ENCODE results near the gene PLA2G2C. TPM values are rescaled to one million over a fixed set of nuclear protein-coding genes. Genes with fewer than 3 reads are reported as not detected.

PLA2G2C gene
- total RNA-seq, 1 donor from 2014 or later: not detected

DNA sequence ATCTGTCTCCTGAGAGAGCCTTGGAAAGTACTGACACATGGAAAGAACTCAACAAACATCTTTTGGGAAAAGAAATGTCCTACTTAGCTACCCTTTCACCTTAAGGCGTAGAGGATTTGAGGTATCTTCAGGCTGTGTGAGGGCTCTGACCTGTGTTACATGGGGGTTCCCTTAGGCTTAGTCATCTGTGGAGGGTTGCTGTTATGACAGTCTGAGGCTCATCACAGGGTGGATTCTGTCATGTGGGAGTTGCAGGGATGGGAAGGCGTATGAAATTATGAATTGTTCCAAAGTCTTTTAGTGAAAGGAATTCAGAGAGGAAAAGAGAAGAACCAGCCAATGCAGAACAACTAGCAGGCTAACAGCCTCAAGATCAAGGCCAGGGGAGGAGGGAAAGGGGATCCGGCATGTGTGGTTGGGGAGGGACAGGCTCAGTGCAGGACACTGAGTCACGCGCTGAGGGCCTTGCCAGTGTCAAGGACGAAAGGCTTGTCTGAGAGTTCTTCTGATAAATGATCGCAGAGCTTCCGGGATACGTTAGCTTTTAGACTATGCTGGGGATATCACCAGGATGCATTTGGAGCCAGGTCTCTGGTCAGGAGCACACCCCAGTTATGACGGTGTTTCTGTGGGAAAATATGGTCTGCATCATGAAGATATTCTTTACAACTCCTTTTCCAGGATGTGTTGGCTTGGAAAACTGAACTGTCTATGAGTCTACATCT is 24.6 kb upstream of the PLA2G2C start:
- FAIRE-seq (no peak), DNase-seq (ENCODE audit: low spot score in 2 of 2) (no peak)

- FAIRE-seq (no peak), DNase-seq (ENCODE audit: low spot score in 2 of 2) (no peak)
These were observed 23.2 kb upstream of the PLA2G2C start for GRCh38 chr1:20209471-20209870.

DNA sequence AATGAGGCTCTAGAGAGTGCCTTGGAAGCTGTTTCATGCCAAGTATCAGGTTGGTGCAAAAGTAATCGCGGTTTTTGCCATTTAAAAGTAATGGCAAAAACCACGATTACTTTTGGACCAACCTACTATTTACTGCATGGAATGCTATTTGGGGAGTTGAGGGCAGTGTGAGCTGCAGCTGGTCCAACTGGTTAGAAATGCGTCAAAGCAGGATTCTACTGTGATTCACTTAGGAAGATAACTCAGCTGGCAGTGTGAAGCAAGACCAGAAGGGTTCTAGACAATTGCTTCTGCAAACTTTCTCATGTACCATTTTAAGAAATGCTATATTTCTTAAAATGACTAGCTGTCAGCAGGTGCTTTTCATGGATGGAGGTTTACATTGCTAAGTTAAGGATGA is 21.2 kb upstream of the PLA2G2C start:
- DNase-seq (ENCODE audit: low spot score in 2 of 2): no peak
- FAIRE-seq: no peak

DNA sequence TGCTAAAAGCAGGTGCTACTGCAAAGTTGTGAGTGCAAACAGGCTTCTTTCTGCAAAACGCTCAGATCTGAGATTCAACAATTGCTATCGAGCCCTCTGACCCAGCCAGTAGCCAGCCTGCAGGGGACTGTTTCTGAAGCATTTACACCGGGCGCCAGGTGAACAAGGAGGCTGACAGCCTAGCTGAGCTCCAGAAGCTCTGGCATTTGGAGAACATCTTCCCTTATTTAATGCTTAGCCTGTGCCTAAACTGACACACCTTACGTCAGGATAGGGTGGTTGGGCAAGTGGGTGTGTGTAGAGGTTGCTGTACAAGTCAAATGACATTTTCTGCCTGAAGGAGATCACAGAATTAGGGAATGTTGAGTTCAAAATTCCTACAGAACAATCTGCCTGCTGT is 15.8 kb upstream of the PLA2G2C start:
- no peak for DNase-seq (ENCODE audit: low spot score in 2 of 2)

DNA sequence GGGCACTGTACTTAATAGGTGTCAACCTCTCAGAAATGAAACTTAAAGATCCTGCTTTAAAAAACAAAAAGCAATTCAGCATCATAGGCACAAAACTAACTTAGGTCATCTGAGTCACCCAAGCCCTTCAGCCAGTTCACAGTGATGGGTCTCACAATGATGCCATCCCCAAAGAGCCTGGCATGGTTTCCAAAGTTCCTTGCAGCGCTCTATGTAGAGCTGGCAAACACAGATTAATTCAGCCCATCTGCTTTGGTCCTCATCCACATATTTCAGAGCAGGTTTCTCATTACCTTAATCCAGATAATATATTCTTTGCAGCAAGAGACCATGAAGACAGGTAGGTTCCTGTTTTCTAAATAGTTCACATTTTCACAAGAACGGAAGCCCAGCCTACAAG is 14.6 kb upstream of the PLA2G2C start:
- no peak for FAIRE-seq
- DNase-seq (ENCODE audit: low spot score in 2 of 2): no peak

More for the DNA sequence above, 15.8 kb upstream of the PLA2G2C start:
- no peak for FAIRE-seq

DNA sequence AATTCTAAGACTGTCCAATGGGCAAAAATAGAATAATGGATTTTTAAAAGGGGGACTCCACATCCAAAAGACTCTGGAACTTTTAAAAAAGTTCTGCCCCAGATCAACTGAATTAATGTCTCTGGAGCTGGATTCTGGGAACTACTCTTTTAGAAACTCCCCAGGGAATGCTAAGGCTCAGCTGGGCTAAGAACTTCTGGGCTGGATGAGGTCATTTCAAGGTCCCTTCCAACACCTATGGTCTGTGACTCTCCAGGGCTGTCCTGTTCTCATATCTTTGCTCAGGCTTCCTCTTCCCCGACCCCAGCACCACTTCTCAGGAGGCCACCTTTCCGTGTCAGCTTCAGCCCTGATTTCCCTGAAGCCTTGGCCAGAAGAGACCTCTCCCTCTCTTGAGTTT is 13.5 kb upstream of the PLA2G2C start:
- FAIRE-seq: no peak
- no peak for DNase-seq (ENCODE audit: low spot score in 2 of 2)

DNA sequence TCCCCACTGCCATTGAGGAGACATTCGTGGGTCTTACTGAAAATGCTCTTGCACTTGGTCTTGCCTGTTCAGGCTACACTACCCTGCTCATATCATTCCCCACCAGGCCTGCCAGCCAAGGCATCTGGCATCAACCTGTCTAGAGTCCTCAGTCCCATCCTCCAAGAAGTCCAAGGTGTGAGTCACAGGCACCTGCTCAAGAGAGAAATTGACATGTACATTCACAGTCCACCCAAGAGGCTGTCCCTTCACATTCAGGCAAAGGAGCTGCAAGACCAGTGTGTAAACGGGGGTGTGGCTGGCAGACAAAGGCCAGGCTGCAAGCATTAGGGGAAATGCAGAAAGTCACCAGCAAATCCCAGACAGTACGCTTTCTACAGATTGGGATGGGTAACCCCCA is 13.1 kb upstream of the PLA2G2C start:
- DNase-seq (ENCODE audit: low spot score in 2 of 2) (no peak), FAIRE-seq (no peak)

DNA sequence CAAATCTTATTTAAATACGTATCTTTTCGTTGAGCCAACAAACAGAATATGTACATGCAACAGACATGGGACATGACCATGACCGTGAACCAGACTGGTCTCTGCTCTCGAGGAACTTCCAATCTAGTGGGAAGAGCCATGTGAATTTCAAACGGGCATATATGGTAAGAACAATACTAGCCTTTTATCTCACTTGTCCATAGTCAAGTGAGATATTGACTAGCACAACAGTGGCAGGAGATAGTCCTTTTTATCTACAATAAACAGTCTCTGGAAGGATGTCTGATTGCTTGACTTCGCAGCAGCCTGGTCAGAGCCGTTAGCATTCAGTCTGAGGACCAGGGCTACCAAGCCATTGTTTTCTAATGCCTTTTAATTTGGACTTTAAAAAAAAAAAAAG is 12.6 kb upstream of the PLA2G2C start:
- DNase-seq (ENCODE audit: low spot score in 2 of 2) (no peak), FAIRE-seq (no peak)

- no peak for DNase-seq (ENCODE audit: low spot score in 2 of 2)
- FAIRE-seq: no peak
These were observed 12.0 kb upstream of the PLA2G2C start for GRCh38 chr1:20198296-20198695.

DNA sequence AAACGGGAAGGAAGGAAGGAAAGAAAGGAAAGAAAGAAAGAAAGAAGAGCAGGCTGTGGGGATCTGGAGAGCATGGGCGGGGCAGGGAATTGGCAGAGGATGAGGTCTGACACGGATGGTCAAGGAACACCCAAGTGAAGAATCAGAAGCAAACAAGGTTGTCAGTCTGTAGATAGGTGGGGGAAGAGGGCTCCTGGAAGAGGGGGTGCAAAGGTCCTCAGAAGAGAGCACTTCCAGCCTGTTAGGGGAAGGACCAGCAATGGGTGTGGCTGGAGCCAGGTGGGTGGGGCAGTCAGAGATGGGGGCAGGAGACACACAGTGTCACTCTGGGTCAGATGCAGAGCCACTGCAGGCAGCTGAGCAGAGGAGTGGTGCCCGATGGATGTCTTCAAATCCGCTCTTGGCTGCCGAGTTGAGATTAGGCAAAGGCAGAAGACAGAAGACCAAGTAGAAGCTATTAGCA is 11.0 kb upstream of the PLA2G2C start:
- DNase-seq (ENCODE audit: low spot score in 2 of 2): no peak
- no peak for FAIRE-seq

- FAIRE-seq: no peak
- DNase-seq (ENCODE audit: low spot score in 2 of 2): no peak
These were observed 9.1 kb upstream of the PLA2G2C start for GRCh38 chr1:20195462-20195780.

DNA sequence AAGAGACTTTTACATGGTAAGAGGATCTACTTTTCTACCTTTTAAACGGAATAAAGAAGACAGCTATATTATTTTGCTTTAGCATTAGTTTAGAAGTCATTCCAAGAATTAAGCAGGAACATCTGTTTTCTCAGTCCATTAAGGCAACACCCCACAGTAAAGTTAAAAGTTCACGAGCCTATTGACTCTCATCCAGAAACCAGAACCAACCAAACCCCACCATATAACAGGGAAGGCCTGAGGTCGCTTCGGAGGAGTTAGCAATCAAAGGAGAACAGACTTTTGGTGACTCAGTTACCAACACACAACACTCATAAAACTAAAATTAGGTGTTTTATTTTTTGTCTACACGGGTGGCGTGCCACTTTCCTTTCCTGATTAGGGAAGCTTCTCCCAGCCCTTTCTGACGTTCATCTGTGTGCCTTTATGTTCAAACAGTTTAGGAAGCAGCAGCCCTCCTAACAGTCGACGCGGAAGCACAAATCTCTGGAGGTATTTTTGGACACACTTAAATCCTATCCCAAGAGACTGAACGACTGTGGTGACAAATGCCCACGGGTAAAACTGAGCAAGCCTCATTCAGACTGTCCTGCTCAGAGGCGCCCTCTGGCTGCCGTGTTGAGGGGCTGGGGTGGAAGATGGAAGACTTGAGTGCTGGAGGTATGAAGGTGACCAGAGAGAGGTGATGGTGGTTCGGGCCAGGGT is 8.6 kb upstream of the PLA2G2C start:
- no peak for FAIRE-seq
- no peak for DNase-seq (ENCODE audit: low spot score in 2 of 2)

- no peak for FAIRE-seq
- DNase-seq (ENCODE audit: low spot score in 2 of 2): no peak
These were observed 7.9 kb upstream of the PLA2G2C start for GRCh38 chr1:20194224-20194623.

- DNase-seq (ENCODE audit: low spot score in 2 of 2) (no peak), FAIRE-seq (no peak)
These were observed 6.6 kb upstream of the PLA2G2C start for GRCh38 chr1:20192871-20193411.

GRCh38 chr1:20192364-20192763 is 6.0 kb upstream of the PLA2G2C start:
- DNase-seq (ENCODE audit: low spot score in 2 of 2): no peak
- no peak for FAIRE-seq

DNA sequence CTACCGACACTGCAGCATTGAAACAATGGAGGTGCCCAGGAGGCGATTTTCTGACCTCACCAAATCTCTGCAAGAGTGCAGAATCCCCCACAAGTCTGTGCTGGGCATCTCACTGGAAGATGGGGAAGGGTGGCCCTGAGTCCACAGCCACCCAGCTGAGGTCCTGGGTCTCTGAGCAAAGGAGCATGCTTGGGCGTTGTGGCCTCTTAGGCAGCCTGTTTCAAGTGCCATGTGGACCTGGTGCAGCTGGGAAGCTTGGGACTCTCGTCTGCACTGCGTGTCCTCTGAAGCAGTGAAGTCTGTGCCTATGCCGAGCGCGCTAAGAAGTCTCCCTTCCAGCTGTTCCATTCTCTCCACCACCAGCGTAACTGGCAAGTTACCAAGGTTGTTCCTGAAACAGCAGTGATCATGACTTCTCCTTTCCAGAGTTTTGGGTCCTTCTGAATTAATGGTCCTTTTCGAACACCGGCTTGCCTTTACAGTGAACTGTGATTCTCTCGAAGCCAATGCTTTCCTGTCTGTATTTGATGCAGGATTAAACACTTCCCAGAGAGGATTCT is 5.0 kb upstream of the PLA2G2C start:
- no peak for FAIRE-seq
- no peak for DNase-seq (ENCODE audit: low spot score in 2 of 2)

- FAIRE-seq (no peak), DNase-seq (ENCODE audit: low spot score in 2 of 2) (no peak)
These were observed 4.2 kb upstream of the PLA2G2C start for GRCh38 chr1:20190256-20191160.

GRCh38 chr1:20189664-20190063 is 3.3 kb upstream of the PLA2G2C start:
- DNase-seq (ENCODE audit: low spot score in 2 of 2) (no peak), FAIRE-seq (no peak)

GRCh38 chr1:20188455-20188817 is 2.1 kb upstream of the PLA2G2C start:
- no peak for DNase-seq (ENCODE audit: low spot score in 2 of 2)

DNA sequence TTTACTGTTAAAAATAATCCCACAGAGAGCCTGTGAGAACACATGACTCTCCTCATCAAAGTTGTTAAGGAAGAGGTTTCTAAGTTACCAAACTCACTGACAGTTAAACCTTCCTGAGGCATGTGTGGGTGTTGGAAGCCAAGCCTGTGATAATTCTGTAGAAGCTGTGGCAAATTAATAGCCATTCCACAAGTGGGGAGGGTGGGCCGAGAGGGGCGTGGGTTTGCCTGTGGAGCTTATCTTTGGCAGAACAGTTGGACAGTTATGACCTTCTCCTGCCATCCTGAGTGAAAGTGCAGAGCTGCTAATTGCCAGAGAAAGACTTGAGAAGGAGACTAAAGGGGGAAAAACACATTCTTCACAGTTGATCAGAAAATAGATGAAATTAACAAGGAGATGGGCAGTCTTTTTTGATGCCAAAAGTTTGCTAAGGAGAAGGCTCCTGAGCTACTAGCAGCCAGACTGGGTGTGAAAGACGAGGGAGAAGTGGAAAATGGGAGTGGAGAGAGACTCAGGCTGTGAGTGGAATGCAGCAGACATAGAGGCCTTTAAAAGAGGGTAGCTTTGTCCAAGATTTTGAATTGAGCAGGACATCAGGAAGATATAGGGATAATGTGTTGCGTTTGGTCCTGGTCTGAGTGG is 1.6 kb upstream of the PLA2G2C start:
- no peak for FAIRE-seq

More at GRCh38 chr1:20188455-20188817, 2.1 kb upstream of the PLA2G2C start:
- FAIRE-seq: no peak

More for the DNA sequence above, 1.6 kb upstream of the PLA2G2C start:
- DNase-seq (ENCODE audit: low spot score in 2 of 2): no peak
